Suppressor macrophage treated with lipopolysaccharide for 4 hours (primary cell): Measurements from ENCODE around the gene IQSEC3.
"Not testable (repeated sequence)": the region's sequence is repeated elsewhere in the genome, so short reads cannot be mapped to it uniquely, and the experiment has no call there.

Experiments used
- DNase-seq: peaks from one replicate; pipeline ENCODE4 v3.0.0-alpha.2; 2020

The IQSEC3 gene

DNA sequence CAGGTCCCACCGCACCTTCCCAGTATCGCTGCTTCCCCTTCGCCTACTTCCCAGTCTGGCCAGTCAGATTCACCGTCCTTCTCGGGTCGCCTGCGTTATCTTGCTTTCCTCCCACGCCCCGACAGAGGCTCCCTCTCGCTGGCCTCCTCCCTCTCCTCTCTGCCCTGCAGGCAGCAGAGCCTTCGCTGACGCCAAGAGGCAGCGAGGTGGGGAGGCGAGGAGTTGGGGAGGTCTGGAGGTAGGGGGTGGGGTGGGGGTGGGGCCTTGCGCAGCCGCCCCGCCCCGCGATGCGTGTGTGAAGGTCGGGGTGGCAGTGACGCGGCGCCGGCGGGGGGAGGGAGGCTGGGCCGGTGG, at the start of gene IQSEC3:
TSS of gene IQSEC3 (plus strand) at position 340 of the 354 bp plus-strand sequence. CDS start 116 bp downstream, outside the sequence.
- not testable (repeated sequence) for DNase-seq

DNA sequence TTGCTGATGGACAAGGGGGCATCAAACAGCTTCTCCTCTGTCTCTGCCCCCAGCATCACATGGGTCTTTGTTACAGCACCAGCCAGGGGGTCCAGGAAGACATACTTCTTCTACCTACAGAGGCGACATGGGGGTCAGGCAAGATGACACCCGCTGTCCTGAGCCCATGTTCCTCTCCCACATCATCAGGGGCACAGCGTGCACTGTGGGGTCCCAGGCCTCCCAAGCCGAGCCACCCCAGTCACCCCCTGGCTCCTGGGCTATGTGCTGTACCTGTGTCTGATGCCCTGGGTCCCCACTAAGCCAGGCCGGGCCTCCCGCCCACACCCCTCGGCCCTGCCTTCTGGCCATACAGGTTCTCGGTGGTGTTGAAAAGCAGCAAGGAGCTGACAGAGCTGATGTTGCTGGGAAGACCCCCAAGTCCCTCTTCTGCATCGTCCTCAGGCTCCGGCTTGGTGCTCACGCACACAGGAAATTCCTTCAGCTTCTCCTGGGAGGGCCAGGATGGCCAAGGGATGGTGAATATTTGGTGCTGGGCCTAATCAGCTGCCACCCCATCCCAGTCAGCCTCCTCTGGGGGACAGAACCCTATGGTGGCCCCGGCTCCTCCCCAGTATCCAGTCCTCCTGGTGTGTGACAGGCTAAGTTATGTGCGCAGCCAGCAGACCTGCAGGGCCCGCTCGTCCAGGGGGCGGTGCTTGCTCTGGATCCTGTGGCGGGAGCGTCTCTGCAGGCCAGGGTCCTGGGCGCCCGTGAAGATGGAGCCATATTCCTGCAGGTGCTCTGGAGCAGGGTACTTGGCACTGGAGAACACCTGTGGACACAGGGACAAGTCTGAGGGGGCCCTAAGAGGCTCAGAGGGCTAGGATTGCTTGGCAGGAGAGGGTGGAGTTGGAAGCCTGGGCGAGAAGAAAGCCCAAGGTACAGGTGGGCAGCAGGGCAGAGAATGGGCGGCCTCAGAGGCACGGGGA, 48.9 kb upstream of the IQSEC3 start:
- not testable (repeated sequence) for DNase-seq

DNA sequence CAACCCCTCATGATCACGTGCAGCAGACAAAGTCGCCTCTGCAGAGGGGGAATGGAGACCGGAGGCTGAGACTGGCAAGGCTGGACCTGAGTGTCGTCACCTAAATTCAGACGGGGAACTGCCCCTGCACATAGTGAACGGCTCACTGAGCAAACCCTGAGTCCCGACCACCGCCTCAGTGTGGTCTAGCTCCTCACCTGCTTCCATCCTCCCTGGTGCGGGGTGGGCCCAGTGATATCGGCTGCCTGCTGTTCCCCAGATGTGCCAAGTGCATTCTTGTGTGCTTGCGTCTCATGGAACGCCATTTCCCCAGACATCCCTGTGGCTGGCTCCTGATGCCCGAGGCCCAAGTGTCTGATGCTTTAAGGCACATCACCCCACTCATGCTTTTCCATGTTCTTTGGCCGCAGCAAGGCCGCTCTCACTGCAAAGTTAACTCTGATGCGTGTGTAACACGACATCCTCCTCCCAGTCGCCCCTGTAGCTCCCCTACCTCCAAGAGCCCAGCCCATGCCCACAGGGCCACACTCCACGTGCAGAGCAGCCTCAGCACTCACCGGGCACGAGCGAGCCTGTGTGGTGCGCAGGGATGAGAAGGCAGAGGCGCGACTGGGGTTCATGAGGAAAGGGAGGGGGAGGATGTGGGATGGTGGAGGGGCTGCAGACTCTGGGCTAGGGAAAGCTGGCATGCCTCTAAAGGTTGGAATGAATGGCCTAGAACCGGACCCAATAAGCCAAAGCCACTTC, 47.6 kb upstream of the IQSEC3 start:
- DNase-seq: not testable (repeated sequence)

DNA sequence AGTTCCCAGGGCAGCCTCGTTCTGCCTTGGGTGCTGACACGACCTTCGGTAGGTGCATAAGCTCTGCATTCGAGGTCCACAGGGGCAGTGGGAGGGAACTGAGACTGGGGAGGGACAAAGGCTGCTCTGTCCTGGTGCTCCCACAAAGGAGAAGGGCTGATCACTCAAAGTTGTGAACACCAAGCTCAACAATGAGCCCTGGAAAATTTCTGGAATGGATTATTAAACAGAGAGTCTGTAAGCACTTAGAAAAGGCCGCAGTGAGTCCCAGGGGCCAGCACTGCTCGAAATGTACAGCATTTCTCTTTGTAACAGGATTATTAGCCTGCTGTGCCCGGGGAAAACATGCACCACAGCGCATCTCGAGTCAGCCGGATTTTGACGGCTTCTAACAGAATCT, 46.7 kb upstream of the IQSEC3 start:
- not testable (repeated sequence) for DNase-seq

DNA sequence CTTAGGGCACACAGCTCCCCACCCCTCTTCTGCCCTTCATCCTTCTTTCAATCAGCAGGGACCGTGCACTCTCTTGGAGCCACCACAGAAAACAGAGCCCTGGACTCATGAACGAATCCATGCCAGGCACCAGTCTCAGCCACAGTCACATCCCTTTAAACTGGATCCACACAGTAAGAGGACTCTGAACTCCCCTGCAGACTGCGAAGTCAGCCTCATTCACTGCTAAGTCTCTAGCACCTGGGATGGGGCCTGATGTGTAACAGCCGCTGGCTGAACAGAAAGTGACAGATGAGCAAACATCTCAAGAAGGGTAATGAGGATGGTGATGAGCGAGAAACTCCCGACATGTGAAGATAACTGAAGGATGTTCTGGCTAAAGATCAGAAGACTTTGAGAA, 45.8 kb upstream of the IQSEC3 start:
- DNase-seq: no peak

DNA sequence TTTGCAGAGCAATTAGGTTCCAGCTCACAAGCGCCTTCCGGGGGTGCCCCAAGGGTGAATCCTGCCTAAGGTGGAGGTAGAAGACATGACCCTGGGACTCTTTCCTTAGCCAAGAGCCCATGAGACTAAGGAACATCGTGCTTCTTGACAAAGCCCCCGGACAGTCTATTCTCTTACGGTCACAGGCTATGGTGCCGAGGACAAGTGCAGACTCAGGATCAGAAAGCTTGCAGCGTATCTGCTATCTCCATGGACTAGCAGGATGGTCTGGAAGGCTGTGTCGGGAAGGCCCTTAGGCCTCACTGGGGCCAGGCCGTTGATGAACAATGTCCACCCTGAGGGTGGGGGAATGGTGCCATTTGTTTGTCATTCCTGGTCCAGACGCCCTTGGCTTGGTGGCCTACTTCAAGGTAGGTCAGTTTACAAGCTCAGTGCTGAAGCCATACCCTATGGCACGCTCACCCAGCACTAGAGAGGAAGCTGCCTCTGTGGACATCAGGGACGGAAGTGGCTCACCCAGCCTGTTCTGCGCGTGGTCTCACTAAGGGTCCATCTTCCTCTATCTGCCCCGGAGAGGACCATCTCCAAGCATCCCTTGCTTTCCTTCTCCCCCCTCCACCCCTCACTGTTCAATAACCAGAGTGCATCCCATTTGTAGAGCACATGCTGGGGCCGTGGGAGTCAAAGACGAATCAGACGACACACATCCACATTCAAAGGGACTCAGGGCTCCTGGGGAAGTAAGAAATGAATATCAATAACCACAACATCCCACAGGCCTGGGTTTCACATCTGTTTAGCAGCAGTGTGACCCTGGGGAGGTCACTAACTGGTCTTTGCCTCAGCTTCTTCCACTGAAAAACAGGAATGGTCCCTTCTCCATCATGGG, 45.0 kb upstream of the IQSEC3 start:
- DNase-seq: peak; percentile 81

DNA sequence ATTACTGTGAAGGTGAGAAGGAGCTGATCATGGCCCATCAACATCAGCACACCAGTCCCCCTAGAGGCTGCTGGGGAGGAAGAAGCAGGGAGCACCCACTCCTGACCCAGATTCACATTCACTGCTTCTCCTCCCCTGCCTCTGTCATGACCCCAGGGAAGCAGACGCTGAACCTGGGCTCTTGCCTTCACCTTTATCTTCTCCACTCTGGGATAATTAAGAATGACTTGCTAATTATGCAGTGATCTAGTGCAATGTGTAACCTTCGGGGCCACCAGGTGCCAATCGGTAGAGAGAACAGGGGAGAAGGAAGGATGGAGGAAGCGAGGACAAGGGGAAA, 44.4 kb upstream of the IQSEC3 start:
- DNase-seq: no peak

DNA sequence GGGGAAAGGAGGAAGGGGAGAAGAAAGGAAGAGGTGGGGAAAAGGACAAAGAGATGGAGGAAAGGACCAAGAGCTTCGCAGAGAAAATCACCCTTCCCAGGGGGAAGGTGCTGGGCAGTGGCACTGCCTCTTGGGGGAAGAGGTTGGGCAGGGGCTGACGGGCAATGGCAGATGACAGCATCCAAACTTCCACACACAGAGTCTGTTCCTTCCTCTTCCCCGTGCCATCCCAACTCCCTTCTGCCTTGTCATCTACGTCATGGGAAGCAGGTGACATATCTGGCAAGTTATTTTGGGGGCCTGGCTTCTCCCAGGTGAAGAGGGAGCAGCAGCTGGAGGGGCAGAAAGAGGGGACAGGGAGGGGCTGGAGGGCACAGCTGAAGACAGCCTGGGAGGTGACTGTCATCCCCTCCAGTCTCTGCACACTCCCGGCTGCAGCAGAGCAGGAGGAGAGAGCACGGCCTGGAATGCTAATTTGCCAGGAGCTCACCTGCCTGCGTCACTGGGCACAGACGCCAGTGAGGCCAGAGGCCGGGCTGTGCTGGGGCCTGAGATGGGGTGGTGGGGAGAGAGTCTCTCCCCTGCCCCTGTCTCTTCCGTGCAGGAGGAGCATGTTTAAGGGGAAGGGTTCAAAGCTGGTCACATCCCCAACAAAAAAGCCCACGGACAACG, 43.9 kb upstream of the IQSEC3 start:
- DNase-seq: no peak

DNA sequence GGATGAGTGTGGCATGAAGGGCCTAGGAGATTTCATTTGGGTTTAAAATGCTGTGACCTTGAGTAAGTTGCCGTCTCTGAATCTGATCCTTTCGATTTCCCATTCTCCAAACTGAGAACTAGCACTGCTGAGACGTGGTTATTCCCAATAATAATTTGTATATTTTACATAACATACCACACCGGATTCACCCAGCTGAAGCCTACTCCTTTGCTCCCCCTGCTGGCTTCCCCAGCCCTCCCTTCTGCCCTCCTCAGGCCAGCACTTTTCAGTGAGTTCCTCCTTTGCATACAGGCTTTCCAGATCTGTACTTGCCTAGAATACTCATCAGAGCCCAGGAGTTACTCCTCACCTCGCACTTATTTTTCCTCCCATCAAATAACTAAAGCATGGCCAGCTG, 38.7 kb upstream of the IQSEC3 start:
- not testable (repeated sequence) for DNase-seq

DNA sequence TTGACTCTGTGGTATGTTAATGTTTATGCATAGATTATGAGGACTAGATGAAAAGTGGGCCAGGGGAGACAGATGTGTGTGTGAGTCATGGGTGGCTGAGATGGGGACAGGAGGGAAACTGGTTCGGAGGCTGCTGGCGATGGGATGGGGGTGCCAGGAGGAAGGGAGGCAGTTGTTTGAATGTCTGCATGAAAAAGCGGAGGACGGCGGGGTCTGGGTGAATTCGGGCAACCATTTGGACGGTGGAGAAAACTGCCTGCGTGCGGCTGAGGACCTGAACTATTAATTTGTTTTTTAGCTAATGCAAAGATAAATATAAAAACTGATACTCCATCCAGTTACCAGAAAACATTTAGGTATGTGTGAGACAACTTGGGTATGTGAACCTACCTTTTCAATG, 27.8 kb upstream of the IQSEC3 start:
- DNase-seq: not testable (repeated sequence)

DNA sequence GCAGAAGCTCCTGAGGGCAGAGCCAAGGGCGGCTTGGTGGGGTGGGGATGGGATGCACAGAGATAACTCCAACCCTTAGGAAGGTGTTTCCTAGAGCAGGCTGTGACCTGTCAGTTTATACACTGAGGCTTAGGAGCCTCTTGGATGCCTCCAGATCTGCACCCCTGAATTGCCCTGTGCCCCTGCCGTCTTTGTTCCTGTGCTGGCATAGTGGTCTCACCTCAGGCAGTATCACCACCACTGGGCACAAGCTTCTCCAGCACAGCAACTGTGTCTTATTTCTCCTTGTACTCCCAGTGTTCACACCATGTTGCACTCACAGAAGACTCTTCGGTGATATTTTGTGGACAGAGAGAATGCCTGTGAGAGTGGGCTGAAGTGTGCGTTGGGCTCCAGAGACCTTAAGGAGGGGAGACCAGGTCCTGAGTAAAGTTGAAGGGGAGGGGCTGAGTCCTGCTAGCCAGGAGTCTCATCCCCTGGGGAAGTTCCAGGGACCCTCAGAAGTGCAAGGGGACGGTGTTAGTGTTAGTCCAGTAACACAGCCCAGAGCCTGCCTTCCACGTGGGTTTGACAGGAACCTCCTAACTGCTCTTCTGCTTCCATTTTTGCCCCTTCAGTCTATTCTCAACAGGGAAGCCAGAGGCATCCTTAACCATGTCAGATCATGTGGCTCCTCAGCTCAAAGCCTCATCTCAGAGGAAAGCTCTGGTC, 26.9 kb upstream of the IQSEC3 start:
- DNase-seq: not testable (repeated sequence)

DNA sequence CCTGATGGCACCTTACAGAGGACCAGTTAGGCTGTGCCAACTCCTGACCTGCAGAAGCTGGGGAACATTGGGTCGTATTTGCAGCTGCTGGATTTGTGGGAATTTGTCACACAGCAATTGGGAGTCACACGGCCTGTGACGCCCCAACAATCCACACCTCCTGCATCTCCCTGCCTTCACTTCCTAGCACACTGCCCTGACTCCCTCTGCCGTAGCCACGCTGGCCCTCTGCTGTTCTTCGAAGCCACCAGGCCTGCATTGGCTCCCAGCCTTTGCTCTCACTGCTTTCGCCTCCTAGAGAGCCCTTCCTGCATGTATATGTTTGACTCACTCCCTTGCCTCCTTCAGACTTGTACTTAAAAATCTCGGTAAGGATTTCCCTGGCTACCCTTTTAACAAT, 22.2 kb upstream of the IQSEC3 start:
- DNase-seq: not testable (repeated sequence)

DNA sequence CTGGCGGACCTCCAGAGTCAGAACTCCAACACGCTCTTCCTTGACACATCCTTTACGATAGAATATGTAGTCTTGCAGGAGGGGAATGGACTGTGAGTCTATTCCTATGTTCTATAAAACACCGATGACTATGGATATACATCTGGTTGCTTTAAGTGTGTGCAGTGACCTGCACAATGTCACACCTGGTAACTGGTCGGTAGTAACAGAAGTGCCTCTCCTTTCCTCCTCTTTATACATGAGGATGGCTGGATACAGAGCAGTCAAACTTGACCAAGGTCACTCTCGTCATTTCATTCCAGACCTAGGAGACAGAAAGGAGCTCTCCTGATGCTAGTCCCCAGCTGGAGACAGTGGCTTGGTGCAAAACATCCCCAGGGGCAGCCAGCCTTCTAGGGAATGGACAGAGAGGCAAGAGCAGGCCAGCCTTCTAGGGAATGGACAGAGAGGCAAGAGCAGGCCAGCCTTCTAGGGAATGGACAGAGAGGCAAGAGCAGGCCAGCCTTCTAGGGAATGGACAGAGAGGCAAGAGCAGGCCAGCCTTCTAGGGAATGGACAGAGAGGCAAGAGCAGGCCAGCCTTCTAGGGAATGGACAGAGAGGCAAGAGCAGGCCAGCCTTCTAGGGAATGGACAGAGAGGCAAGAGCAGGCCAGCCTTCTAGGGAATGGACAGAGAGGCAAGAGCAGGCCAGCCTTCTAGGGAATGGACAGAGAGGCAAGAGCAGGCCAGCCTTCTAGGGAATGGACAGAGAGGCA, 21.2 kb upstream of the IQSEC3 start:
- not testable (repeated sequence) for DNase-seq

DNA sequence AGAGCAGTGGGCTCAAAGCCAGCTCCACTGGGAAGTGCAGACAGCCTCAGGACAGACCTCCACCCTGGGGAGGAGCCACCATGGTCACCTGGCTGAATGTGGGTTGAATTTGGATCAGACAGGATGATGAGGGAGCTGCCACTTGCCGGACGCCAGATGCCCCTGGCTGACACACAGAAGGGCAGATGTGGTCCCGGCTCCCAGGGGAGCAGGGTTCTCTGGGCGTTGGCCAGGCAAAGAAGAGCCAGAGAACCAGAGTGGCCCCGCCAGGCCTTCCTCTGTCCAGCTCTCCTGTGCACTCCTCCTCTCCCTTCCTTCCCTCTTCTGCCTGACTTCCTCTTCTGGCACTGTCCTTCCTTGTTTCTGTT, 20.6 kb upstream of the IQSEC3 start:
- DNase-seq: not testable (repeated sequence)

DNA sequence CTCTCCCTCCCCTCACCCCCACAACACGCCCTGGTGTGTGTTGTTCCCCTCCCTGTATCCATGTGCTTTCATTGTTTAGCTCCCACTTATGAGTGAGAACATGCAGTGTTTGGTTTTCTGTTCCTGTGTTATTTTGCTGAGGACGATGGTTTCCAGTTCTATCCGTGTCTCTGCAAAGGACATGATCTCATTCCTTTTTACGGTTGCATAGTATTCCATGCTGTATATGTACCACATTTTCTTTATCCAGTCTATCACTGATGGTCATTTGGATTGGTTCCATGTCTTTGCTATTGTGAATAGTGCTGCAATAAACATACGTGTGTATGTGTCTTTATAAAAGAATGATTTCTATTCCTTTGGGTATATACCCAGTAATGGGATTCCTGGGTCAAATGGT, 20.0 kb upstream of the IQSEC3 start:
- not testable (repeated sequence) for DNase-seq

DNA sequence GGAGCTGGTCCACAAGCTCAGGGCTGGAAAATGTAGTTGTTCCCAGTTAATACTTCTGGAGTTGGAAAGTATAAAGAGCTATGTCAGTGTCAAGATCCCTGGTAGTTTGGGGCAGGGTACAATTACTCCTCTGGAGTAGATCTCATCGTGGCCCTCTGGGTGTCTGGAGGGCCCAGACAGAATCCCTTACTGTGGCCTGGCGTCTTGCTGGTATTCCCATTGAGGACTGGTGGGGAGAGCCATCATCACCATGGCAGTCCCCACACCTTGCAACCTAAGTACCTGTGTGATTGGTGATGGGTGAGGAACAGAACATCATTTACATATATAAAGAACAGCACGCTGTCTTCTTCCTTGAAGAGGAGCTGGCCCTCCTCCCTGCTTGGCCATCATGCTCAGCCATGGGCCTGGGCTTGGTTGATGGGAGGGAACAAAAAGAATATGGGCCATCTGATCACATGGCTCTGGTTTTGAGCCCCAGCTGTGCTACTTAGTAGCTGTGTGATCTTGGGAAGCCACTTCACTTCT, 18.8 kb upstream of the IQSEC3 start:
- DNase-seq: not testable (repeated sequence)

DNA sequence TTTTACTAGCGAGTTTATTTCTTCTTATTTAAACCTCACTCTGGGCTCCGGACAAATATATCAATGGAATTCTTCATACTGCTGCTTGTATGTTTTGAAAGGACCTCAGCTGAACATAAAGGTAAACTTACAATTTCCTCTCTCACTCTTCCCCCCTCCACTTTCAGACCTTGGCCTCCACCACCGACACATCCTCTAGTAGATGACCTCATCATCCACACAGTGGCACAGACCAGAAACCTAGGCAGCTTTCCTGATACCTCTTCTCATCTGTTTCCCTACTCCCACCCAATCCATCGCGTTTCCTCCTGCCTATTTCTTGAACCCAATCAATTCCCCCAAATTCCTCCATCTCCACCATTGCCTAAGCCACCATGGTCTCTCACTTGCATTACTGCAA, 17.4 kb upstream of the IQSEC3 start:
- not testable (repeated sequence) for DNase-seq

DNA sequence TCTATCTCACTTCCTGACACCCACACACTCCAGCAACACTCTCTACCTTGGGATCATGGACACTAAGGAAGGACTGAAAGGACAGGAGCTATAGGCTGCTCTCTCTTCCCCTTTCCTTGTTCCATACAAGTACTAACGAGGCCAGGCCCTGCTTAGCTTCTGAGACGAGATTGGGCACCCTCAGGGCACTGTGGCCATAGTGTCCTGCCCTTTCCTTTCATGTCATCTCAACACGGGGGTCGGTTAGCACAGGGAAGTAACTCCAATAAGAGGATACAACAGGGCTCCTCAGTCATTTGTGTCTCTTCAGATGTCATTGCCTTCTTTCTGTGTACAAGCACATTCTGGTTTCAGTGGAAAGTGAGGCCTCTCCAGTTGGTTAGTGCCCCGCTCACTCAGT, 15.5 kb upstream of the IQSEC3 start:
- DNase-seq: not testable (repeated sequence)

DNA sequence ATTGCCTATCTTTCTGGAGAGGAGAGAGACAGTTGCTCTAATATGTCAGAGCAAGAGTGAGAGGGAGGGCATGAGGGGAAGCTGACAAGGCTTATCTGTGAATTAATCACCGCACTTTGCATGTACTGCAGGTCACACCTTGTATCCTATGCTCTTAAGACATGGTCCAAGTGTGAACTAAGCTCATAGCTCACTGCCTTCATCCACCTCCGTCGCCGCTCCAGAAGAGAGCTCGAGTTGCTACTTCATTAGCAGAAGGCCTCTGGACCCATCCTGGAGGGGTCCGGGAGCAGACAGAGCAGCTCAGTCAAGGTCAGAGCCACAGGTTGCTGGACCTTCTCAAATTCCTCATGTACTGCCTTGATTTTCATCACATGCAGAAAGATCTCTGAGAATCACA, 14.6 kb upstream of the IQSEC3 start:
- not testable (repeated sequence) for DNase-seq

DNA sequence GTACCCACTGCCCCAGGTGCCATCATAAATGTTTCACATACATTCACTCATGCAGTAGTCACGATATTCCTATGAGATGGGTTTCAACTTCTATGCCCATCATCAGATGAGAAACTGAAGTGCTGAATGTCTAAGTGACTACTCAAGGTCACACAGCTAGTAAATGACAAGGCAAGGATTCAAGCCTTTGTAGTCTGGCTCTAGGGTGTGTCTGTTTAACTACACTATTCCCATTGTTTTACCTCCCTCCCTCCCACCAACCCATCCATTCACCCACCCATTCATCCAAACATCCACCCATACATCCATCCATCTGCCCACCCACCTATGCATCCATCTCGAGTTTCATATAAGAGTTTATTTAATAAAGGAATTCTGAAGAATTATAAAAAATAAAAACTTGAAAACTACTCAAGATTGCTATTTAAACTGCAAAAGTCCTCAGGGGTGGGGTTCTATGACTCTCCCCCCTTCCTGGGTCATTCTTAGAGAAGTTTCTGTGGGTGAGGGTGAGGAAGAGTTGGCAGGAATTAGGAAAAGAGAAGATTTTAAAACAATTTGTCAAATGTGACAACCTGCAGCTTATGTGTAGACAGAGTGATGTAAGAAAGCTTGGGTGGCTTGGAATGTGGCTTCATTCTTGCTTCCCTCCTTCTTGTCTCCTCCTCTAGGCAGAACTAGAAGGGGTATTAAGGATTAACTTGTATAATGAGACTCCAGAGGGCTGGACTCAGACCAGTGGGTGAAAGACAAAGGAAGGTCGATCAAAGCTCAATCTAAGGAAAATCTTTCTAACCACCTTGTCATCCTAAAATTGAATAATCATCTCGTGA, 13.4 kb upstream of the IQSEC3 start:
- not testable (repeated sequence) for DNase-seq
